ENCODE results near the gene TRIM29.

TRIM29 gene

GRCh38 chr11:120142441-120143100 is 4.7 kb upstream of the TRIM29 start:
- no peak overlapping the region for H3K4me3 ChIP-seq (ENCODE audit: low read length)
- DNase-seq (ENCODE audit: low read depth): no peak
- TF ChIP-seq CTCF (IDR thresholded peaks at IDR 0.05; ENCODE audit: insufficient read depth, low read depth, low read length, missing control alignments): no peak

GRCh38 chr11:120141768-120142423 is 4.0 kb upstream of the TRIM29 start:
- H3K4me3 ChIP-seq (ENCODE audit: low read length): no peak overlapping the region
- DNase-seq (ENCODE audit: low read depth): no peak
- peak; percentile 9 for TF ChIP-seq CTCF (IDR thresholded peaks at IDR 0.05; ENCODE audit: insufficient read depth, low read depth, low read length, missing control alignments)

- no peak overlapping the region for H3K4me3 ChIP-seq (ENCODE audit: low read length)
- no peak for TF ChIP-seq CTCF (IDR thresholded peaks at IDR 0.05; ENCODE audit: insufficient read depth, low read depth, low read length, missing control alignments)
- DNase-seq (ENCODE audit: low read depth): no peak
Measured at GRCh38 chr11:120141113-120141767, 3.3 kb upstream of the TRIM29 start.

- peak overlapping the region; percentile 20 for H3K4me3 ChIP-seq (ENCODE audit: low read length)
- DNase-seq (ENCODE audit: low read depth): no peak
- TF ChIP-seq CTCF (IDR thresholded peaks at IDR 0.05; ENCODE audit: insufficient read depth, low read depth, low read length, missing control alignments): no peak
Measured at GRCh38 chr11:120139316-120140069, 1.6 kb upstream of the TRIM29 start.

- peak overlapping the region; percentile 100 for H3K4me3 ChIP-seq (ENCODE audit: low read length)
- no peak for TF ChIP-seq CTCF (IDR thresholded peaks at IDR 0.05; ENCODE audit: insufficient read depth, low read depth, low read length, missing control alignments)
Measured at GRCh38 chr11:120137187-120137610, 714 bp downstream of the TRIM29 start.

GRCh38 chr11:120136356-120136755 is 1.6 kb downstream of the TRIM29 start:
- TF ChIP-seq CTCF (IDR thresholded peaks at IDR 0.05; ENCODE audit: insufficient read depth, low read depth, low read length, missing control alignments): no peak
- no peak for DNase-seq (ENCODE audit: low read depth)
- peak overlapping the region; percentile 100 for H3K4me3 ChIP-seq (ENCODE audit: low read length)

More at GRCh38 chr11:120137187-120137610, 714 bp downstream of the TRIM29 start:
- no peak for DNase-seq (ENCODE audit: low read depth)
